Right lobe of liver (tissue), 4 donors: ENCODE measurements around the gene PNP.

ENCODE experiments used
- CTCF ChIP-seq, 4 donors: fragments of 200-600 bp in 3 of 4; fragments of 450-650 bp in 1 of 4; IDR thresholded peaks; one replicate each; pipeline versions ENCODE4 v1.5.1 to v1.8.0; 2016 to 2022; ENCODE audit warnings: antibody characterized with exemption in 4 of 4, mild to moderate bottlenecking in 2 of 4
- POLR2A ChIP-seq: fragments of 450-650 bp; IDR thresholded peaks from one replicate; pipeline ENCODE4 v1.6.1; 2017; ENCODE audit warnings: antibody characterized with exemption, mild to moderate bottlenecking
- donor health status: DM: no; HTN: no; CAD: no.
- donor health status: DM: no; HTN: no; CAD: no.
- donor health status: DM: no; HTN: yes; CAD: no.

GRCh38 chr14:20470603-20470901 lies 1.3 kb downstream of the PNP start:
- TF ChIP-seq CTCF (IDR thresholded peaks at IDR 0.05) = no peak
- TF ChIP-seq POLR2A = no peak
